GM12801 (cell line): ENCODE results near the gene ADGRG4.

Source experiments
- TF ChIP-seq, protein P1 (sequence below): IDR thresholded peaks from one replicate; pipeline ENCODE4 v1.5.1; 2011; ENCODE audit warnings: control low read depth; ENCODE audit not compliant: insufficient read length; ENCODE audit errors: extremely low read depth

The ADGRG4 gene

DNA sequence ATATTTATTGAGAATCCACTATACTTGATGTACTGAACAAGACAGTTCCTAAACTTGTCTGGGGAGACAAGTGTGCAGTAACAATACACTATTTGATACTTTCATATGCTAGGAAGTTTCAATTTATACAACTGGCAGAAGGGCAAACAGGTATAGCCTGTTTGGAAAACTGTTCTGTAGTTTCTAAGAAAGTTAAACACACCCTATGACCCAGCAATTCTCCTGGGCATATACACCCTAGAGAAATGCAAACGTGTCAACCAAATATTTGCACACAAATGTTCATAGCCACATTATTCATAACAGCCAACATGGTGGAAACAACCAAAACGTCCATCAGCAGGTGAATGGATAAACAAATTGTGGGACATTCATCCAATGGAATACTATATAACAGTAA, 123.0 kb downstream of the ADGRG4 start:
- TF ChIP-seq, protein P1, sequence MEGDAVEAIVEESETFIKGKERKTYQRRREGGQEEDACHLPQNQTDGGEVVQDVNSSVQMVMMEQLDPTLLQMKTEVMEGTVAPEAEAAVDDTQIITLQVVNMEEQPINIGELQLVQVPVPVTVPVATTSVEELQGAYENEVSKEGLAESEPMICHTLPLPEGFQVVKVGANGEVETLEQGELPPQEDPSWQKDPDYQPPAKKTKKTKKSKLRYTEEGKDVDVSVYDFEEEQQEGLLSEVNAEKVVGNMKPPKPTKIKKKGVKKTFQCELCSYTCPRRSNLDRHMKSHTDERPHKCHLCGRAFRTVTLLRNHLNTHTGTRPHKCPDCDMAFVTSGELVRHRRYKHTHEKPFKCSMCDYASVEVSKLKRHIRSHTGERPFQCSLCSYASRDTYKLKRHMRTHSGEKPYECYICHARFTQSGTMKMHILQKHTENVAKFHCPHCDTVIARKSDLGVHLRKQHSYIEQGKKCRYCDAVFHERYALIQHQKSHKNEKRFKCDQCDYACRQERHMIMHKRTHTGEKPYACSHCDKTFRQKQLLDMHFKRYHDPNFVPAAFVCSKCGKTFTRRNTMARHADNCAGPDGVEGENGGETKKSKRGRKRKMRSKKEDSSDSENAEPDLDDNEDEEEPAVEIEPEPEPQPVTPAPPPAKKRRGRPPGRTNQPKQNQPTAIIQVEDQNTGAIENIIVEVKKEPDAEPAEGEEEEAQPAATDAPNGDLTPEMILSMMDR, result no peak

DNA sequence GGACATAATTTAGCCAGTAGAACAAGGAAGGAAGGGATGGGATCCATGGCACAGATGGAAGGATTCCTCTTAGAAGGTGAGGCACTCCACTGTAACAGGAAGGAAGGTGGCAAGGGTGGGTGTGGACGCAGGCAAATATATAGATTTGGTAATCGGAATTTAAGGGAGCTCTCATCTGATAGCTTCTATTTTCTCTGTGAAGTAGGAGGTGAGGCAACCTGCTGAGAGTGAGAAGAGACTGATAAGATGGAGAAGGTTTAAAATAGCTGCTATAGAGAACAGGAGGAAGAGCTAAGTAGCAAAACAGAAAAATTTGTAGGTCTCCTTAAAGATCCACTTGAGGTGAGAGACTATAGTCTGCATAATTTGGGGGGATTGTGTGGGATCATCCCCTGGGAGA, 125.2 kb downstream of the ADGRG4 start:
- TF ChIP-seq, protein P1, result no peak

DNA sequence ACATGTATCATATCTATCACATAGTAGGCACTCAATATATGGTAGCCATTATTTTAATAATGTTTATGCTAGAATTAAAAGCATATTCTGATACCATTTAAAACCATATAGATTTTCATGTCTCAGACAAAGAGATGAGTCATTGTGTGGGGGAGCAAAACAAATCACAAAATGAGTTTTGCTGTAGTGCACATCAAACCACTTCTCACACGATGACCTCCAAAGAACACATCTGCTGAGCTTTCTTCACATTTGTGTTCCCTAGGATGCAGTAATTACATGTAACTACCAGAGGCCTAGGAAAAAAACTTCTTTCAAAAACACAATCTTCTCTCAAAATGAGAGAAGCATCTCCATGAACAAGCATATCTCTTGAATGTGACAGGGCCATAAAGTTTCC, 130.9 kb downstream of the ADGRG4 start:
- TF ChIP-seq, protein P1, result no peak

DNA sequence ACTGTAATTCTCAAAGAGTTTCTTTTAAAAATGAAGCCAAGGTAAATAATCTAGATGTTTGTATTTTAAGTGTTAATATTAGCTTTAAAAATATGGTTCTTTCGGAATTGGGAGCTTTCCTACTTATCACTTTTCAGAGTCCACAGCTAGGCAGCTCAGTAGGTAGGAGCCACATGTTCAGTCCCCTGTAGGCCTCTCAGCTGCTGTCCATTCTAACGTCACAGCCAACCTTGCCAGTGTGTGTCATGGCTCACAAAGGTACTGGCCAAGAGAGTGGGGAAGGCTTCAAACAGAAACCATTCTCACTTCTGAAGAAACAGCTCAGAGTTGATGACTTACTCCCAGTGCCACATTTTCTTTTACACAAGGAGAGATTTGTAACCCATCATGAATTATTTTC, 137.0 kb downstream of the ADGRG4 start:
- TF ChIP-seq, protein P1, result no peak

DNA sequence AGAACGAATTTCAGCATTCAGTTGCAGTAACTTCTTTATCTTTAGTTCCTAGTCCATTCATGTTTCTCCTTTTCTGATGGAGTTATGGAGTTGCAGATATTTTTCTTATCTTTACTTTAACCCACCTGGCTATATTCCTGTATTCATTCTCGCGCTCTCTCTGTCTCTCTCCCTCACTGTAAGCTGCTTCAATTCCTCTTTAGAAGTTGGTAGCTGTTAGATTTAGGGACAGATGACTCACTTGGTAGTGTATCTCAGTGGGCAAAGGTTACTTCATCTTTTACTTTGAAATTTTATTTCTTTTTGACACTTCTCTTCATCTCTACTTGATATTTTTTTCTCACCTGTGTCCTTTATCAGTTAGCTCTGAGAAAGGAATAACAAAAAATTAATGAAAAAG, 137.4 kb downstream of the ADGRG4 start:
- TF ChIP-seq, protein P1, result no peak

DNA sequence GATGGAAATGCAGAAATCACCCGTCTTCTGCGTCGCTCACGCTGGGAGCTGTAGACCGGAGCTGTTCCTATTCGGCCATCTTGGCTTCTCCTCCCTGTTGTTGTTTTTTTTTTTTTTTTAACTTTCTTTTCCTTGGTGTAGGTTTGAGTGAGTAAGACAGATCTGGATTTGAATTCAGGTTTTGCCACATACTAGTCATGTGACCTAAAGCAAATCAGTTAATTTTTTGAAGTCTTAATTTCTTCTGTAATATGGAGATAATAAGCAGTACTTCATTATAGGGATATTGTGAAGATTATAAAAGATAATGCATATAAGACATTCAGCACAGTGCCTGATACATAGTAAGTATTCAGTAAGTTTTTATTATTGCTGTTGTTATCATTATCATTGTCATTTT, 145.4 kb downstream of the ADGRG4 start:
- TF ChIP-seq, protein P1, result no peak

DNA sequence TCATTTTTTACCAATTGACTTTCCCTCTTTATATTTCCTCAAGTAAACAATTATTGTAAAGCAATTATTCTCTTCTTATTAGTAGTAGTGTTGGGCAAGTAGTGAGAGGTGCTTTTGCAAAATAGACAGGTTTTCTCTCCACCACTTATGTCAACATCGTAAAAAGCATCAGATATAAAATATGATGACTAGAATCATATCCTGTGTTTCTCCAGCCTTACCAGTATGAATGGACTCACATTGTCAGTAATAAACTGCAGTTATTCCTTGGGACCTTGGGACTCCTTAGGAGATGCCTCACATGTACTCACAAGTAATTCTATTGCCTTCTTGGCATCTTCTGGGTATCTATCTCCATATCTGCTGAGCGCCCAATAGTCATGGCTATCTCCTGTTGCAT, 146.5 kb downstream of the ADGRG4 start:
- TF ChIP-seq, protein P1, result no peak

DNA sequence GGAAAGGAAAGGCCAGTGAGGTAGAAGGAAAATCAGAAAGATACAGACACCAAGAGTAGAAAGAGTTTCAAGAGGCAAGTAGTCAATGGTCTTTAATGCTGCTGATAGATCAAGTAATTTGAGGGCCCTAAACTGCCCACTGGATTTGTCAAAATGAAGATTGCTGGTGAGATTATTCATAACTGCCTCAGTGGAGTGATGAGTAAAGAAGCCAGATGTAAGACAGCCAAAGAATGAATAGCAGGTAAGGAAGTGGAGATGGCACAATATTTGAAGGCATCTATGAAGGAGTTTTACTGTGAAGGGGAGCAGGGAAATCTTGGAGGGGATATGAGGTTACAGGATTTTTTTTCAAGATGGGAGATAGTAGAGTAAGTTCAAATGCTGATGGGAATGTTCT, 147.2 kb downstream of the ADGRG4 start:
- TF ChIP-seq, protein P1, result no peak
